ENCODE measurements around the gene KLHDC8A.
"Not testable (repeated sequence)": the region's sequence is repeated elsewhere in the genome, so short reads cannot be mapped to it uniquely, and the experiment has no call there.

KLHDC8A gene

GRCh38 chr1:205356440-205357139, at the start of gene KLHDC8A:
TSS of gene KLHDC8A (minus strand) at chr1:205356922. CDS start at chr1:205343604, 13,318 bp downstream.
- no peak for DNase-seq

GRCh38 chr1:205406252-205406651, 49.5 kb upstream of the KLHDC8A start:
- DNase-seq = not testable (repeated sequence)

GRCh38 chr1:205404484-205404883, 47.8 kb upstream of the KLHDC8A start:
- DNase-seq = not testable (repeated sequence)

GRCh38 chr1:205398586-205398985, 41.9 kb upstream of the KLHDC8A start:
- no peak for DNase-seq

GRCh38 chr1:205396967-205397616, 40.4 kb upstream of the KLHDC8A start:
- DNase-seq = peak in 1 of 2 donors; percentile 7

- DNase-seq = no peak
Measured at GRCh38 chr1:205395616-205396015, 38.9 kb upstream of the KLHDC8A start.

- no peak for DNase-seq
Measured at GRCh38 chr1:205392650-205393049, 35.9 kb upstream of the KLHDC8A start.

GRCh38 chr1:205391386-205391785, 34.7 kb upstream of the KLHDC8A start:
- no peak for DNase-seq

GRCh38 chr1:205387845-205388244, 31.1 kb upstream of the KLHDC8A start:
- no peak for DNase-seq

GRCh38 chr1:205382990-205383389, 26.3 kb upstream of the KLHDC8A start:
- not testable (repeated sequence) for DNase-seq

- DNase-seq = no peak
Measured at GRCh38 chr1:205382561-205382960, 25.8 kb upstream of the KLHDC8A start.

GRCh38 chr1:205381305-205381704, 24.6 kb upstream of the KLHDC8A start:
- no peak for DNase-seq

GRCh38 chr1:205380882-205381281, 24.2 kb upstream of the KLHDC8A start:
- no peak for DNase-seq

- no peak for DNase-seq
Measured at GRCh38 chr1:205379056-205379455, 22.3 kb upstream of the KLHDC8A start.

- DNase-seq = no peak
Measured at GRCh38 chr1:205377355-205377754, 20.6 kb upstream of the KLHDC8A start.

GRCh38 chr1:205376739-205377138, 20.0 kb upstream of the KLHDC8A start:
- DNase-seq = no peak

GRCh38 chr1:205375835-205376545, 19.3 kb upstream of the KLHDC8A start:
- no peak for DNase-seq

GRCh38 chr1:205374210-205375078, 17.7 kb upstream of the KLHDC8A start:
- DNase-seq = no peak

GRCh38 chr1:205373798-205374175, 17.1 kb upstream of the KLHDC8A start:
- DNase-seq = no peak

GRCh38 chr1:205373022-205373797, 16.5 kb upstream of the KLHDC8A start:
- no peak for DNase-seq

GRCh38 chr1:205371871-205372660, 15.3 kb upstream of the KLHDC8A start:
- no peak for DNase-seq

All from activated CD4-positive, alpha-beta T cell treated with anti-CD3 and anti-CD28 coated beads for 4 hours (primary cell).